ENCODE measurements around the gene DNAJC7.

DNA sequence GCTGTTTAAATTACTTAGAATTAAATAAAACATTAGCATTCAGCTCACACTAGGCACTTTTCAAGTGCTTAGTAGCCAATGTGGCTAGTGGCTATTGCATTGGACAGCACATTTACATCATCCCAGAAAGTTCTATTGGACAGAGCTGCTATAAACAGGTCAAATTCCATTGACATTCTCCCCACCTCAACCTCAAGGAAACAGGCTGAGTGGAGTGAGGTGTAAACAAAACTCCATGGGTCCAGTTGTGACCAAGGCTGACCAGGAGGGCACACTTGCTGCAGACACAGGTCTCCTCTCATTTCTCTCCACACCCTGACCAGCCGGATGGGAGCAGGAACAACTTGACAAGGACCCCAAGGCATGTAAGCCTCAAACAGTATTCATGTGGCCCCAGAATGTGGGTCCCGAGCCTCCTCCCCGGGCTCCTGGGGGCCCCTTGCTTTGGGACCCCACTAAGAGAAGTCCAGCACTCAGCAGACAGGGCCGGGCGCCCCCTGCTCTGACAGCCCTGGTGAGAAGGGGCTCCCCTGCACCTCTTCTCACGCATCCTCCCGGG lies 32.7 kb upstream of the DNAJC7 start:
- TF ChIP-seq, protein P1, sequence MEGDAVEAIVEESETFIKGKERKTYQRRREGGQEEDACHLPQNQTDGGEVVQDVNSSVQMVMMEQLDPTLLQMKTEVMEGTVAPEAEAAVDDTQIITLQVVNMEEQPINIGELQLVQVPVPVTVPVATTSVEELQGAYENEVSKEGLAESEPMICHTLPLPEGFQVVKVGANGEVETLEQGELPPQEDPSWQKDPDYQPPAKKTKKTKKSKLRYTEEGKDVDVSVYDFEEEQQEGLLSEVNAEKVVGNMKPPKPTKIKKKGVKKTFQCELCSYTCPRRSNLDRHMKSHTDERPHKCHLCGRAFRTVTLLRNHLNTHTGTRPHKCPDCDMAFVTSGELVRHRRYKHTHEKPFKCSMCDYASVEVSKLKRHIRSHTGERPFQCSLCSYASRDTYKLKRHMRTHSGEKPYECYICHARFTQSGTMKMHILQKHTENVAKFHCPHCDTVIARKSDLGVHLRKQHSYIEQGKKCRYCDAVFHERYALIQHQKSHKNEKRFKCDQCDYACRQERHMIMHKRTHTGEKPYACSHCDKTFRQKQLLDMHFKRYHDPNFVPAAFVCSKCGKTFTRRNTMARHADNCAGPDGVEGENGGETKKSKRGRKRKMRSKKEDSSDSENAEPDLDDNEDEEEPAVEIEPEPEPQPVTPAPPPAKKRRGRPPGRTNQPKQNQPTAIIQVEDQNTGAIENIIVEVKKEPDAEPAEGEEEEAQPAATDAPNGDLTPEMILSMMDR (conservative IDR thresholded peaks at IDR 0.05; ENCODE audit: low read length): no peak
- no peak for TF ChIP-seq EZH2phosphoT487 (IDR thresholded peaks at IDR 0.05; ENCODE audit: borderline replicate concordance)

Data from Loucy (cell line).